Activated CD4-positive, alpha-beta memory T cell treated with anti-CD3 and anti-CD28 coated beads, Interleukin-2, amount 10 ng/mL, durations not matched to agents 7 days and 5 days (primary cell): ENCODE data around the gene LETM1. TPM values are rescaled to one million over a fixed set of nuclear protein-coding genes. Genes with fewer than 3 reads are reported as not detected.

ENCODE experiments used
- CTCF ChIA-PET: fragments of 350-600 bp; sonication (Branson Sonifier 250); formaldehyde crosslinking; loops from one replicate; lab custom pipeline; 2021; ENCODE audit warnings: antibody characterized with exemption, inconsistent platforms; lab: Charles Lee
- POLR2A ChIA-PET: fragments of 350-600 bp; sonication (Branson Sonifier 250); formaldehyde crosslinking; loops from one replicate; lab custom pipeline; 2021; ENCODE audit warnings: antibody characterized with exemption; lab: Charles Lee
- DNase-seq: peaks from one replicate; pipeline ENCODE4 v3.0.0-alpha.2; 2020
- H3K27ac Mint-ChIP-seq: one replicate; pipeline ENCODE4 v1.8.0; 2021; ENCODE audit warnings: mild to moderate bottlenecking, mixed read lengths
- H3K27me3 Mint-ChIP-seq: one replicate; pipeline ENCODE4 v1.8.0; 2021; ENCODE audit warnings: mixed read lengths
- H3K36me3 Mint-ChIP-seq: one replicate; pipeline ENCODE4 v1.8.0; 2021; ENCODE audit warnings: low read depth, mixed read lengths
- H3K4me1 Mint-ChIP-seq: one replicate; pipeline ENCODE4 v1.8.0; 2021; ENCODE audit warnings: mixed read lengths
- H3K4me3 Mint-ChIP-seq: one replicate; pipeline ENCODE4 v1.8.0; 2021; ENCODE audit warnings: mild to moderate bottlenecking, mixed read lengths
- H3K9me3 Mint-ChIP-seq: one replicate; pipeline ENCODE4 v1.8.0; 2021; ENCODE audit warnings: mixed read lengths
- total RNA-seq, 2 experiments: library from RNA; stranded (reverse); gene quantifications; one replicate each; pipeline ENCODE4 v1.2.3, GENCODE V29; 2021

The LETM1 gene
- total RNA-seq, 2 experiments from 2014 or later: 36.6 to 39.3 TPM

- Mint-ChIP-seq H3K4me1 (peaks cover 16% of the 10 kb centered on the region), H3K27me3 (no peaks in the 10 kb centered on the region), H3K27ac (no peak overlapping the region), H3K4me3 (no peak overlapping the region), H3K9me3 (no peaks in the 10 kb centered on the region), H3K36me3 (no peaks in the 10 kb centered on the region)
- ChIA-PET CTCF (interaction anchor here (0.6 to 1.1 kb wide), 4 partner anchors 37 to 49 kb away, joined by 3 to 4 read pairs (median 3); no protein-coding TSS in a partner anchor), POLR2A (interaction anchor here (1.0 to 1.9 kb wide), 4 partner anchors 8 to 142 kb away, joined by 3 to 34 read pairs (median 4); partner anchors contain the start of genes NSD2 and TMEM129)
- no peak for DNase-seq
These were observed 6.3 kb upstream of the LETM1 start for GRCh38 chr4:1862055-1862911.

DNA sequence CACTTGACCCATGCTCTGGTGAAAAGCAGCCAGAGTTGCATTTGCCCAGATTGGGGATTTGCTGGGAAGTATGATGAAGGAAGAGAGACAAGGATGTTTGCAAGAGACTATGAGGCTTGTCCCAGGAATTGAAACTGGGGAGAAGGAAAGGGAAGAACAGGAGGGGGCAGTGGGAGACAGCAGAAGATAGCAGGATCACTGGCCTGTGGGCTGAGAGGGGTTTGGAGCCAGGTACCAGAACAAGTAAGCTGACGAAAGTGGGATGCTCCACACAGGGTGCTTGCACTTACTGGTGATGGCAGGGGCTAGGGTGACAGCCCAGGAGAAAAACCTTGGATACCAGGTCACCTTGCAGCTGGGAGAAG is 3.4 kb upstream of the LETM1 start:
- ChIA-PET POLR2A (interaction anchor here (1.4 to 7.1 kb wide), 3 partner anchors 11 to 609 kb away, joined by 3 to 100 read pairs (median 5); partner anchors contain the start of genes NSD2 and RNF4), CTCF (interaction anchor here (0.7 to 1.0 kb wide), 2 partner anchors 11 to 41 kb away, joined by 4 read pairs; no protein-coding TSS in a partner anchor)
- Mint-ChIP-seq H3K36me3 (no peaks in the 10 kb centered on the region), H3K4me3 (no peak overlapping the region), H3K9me3 (no peaks in the 10 kb centered on the region), H3K27me3 (no peaks in the 10 kb centered on the region), H3K27ac (no peak overlapping the region), H3K4me1 (peaks cover 28% of the 10 kb centered on the region)
- DNase-seq: no peak

DNA sequence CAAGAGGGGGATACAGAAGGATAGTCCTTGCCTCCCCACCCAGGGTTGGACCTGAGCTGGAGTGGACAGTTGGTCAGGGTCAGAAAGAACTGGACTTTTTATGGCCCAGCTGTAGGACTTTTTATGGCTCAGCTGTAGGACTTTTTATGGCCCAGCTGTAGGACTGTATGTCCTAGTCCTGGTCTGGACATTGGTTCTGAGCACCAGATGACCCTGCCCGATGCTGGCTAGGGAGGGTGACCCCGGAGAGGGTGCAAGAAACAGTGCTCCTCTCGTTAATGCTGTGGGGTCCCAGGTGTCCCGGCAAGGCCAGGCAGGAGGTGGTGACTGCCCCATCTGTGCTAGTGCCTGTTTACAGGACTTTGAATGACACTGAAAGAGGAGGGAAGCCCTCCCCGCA is 2.0 kb upstream of the LETM1 start:
- Mint-ChIP-seq H3K4me1 (peaks cover 35% of the 10 kb centered on the region), H3K4me3 (no peak overlapping the region), H3K27ac (no peak overlapping the region), H3K36me3 (peaks cover 4% of the 10 kb centered on the region), H3K27me3 (no peaks in the 10 kb centered on the region), H3K9me3 (no peaks in the 10 kb centered on the region)
- POLR2A ChIA-PET: interaction anchor here (2.6 to 7.1 kb wide), 4 partner anchors 9 to 136 kb away, joined by 14 to 100 read pairs (median 26); partner anchors contain the start of genes NSD2, TACC3 and TMEM129
- CTCF ChIA-PET: interaction anchor here (1.4 to 3.2 kb wide), 2 partner anchors 12 to 41 kb away, joined by 6 to 11 read pairs; no protein-coding TSS in a partner anchor
- DNase-seq: no peak

DNA sequence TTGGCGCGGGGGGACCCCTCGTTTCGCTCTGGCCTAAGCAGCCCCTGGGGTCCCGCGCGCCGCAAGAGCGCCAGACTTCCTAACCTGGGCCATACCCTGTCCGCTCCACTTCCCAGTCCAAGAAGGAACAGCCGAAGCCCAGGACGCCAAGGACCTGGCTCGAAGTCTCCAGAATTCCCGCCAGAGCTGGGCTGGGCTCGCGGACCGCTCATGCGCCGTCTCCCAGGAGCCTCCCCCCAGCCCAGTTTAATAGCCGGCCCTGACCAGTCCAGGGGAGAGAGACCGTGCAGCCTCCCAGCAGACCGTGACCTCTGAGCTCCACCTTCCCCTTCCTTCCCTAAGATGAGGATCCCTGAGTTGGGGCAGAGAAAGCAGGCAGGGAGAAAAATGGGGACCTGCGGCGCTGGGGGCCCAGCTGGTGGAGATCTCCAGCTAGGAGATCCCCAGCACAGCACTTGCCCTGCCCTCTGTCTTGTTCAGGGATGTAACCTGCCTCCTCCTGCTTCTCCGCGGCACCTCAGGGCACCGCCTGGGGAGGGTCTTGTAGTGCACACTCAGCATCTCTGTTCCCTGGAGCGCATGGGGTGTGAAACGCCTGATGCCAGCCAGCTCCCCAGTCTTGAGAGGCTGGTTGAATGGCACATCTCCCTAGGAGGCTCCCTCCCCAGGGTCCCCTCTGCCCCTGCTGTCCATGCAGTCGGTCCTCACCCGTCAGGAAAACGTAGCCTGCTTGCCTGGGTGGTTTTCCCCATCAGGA is 1.2 kb upstream of the LETM1 start:
- Mint-ChIP-seq H3K4me1 (peaks cover 37% of the 10 kb centered on the region), H3K4me3 (peak overlapping the region; percentile 79), H3K27me3 (no peaks in the 10 kb centered on the region), H3K27ac (peak overlapping the region; percentile 47), H3K36me3 (peaks cover 4% of the 10 kb centered on the region), H3K9me3 (no peaks in the 10 kb centered on the region)
- DNase-seq: no peak
- CTCF ChIA-PET: interaction anchor here (1.4 to 3.2 kb wide), 2 partner anchors 13 to 42 kb away, joined by 6 to 11 read pairs; no protein-coding TSS in a partner anchor
- POLR2A ChIA-PET: interaction anchor here (1.1 to 7.1 kb wide), 9 partner anchors 10 to 555 kb away, joined by 3 to 100 read pairs (median 11); partner anchors contain the start of genes NSD2, SLBP, TACC3 and TMEM129

DNA sequence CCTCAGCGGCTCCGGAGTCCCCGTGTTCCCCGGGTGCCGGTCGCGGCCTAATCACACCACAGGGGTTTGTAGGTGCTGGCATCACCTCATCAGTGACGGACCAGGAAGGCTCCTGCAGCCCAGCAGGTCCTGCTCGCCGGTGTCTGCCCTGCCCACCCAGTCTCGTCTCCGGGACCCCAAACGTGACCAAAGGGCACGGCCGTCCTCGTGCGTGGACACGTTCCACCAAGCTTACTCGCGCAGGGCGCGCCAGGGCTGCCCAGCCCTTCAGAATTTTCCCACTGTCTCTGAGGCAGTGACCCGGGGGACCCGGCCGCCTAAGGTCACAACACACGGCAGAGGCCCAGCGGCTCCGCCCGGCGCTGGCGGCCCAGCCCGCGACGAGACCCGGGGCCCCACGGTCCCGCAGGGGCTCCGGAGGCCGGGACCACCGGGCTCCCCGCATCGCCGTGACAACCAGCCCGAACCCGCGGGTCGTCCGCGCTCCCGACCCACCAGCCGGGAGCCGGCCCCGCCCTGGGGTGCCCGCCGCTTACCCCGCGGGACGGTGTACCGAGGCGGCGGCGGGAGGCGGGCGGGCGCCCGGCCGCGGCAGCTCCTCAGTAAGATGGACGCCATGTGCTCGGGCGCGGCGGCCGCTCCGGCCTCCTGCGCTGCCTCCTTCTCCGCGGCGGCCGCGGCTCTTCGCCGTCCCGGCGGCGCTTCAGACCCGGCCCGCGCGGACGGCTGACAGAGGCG is 454 bp downstream of the LETM1 start:
- Mint-ChIP-seq H3K27me3 (no peaks in the 10 kb centered on the region), H3K36me3 (peaks cover 4% of the 10 kb centered on the region), H3K27ac (peak overlapping the region; percentile 66), H3K4me1 (peaks cover 43% of the 10 kb centered on the region), H3K9me3 (no peaks in the 10 kb centered on the region), H3K4me3 (peak overlapping the region; percentile 81)
- DNase-seq: peak; percentile 35
- ChIA-PET POLR2A (interaction anchor here (0.6 to 7.1 kb wide), 14 partner anchors 10 to 682 kb away, joined by 3 to 100 read pairs (median 4); partner anchors contain the start of genes NSD2, RNF4, SLBP and TACC3), CTCF (interaction anchor here (0.5 to 3.2 kb wide), 4 partner anchors 14 to 650 kb away, joined by 4 to 12 read pairs (median 8); no protein-coding TSS in a partner anchor)

GRCh38 chr4:1854752-1855151 is 1.2 kb downstream of the LETM1 start:
- no peak for DNase-seq
- Mint-ChIP-seq H3K4me1 (peaks cover 46% of the 10 kb centered on the region), H3K9me3 (no peaks in the 10 kb centered on the region), H3K4me3 (peak overlapping the region; percentile 81), H3K36me3 (peaks cover 4% of the 10 kb centered on the region), H3K27me3 (no peaks in the 10 kb centered on the region), H3K27ac (peak overlapping the region; percentile 66)
- POLR2A ChIA-PET: interaction anchor here (0.6 to 7.1 kb wide), 5 partner anchors 15 to 683 kb away, joined by 3 to 100 read pairs (median 3); partner anchors contain the start of gene NSD2
- CTCF ChIA-PET: interaction anchor here (2.4 kb wide), 1 partner anchor 44 kb away, joined by 12 read pairs; no protein-coding TSS in a partner anchor

GRCh38 chr4:1852904-1853623 is 2.9 kb downstream of the LETM1 start:
- no peaks in the 10 kb centered on the region for H3K9me3 Mint-ChIP-seq
- ChIA-PET POLR2A (interaction anchor here (1.0 to 7.1 kb wide), 4 partner anchors 17 to 46 kb away, joined by 4 to 100 read pairs (median 10); partner anchors contain the start of gene NSD2), CTCF (interaction anchor here (1.2 to 2.4 kb wide), 2 partner anchors 46 to 58 kb away, joined by 4 to 12 read pairs; no protein-coding TSS in a partner anchor)
- peaks cover 46% of the 10 kb centered on the region for H3K4me1 Mint-ChIP-seq
- H3K4me3 Mint-ChIP-seq: no peak overlapping the region
- DNase-seq: no peak
- H3K36me3 Mint-ChIP-seq: peaks cover 4% of the 10 kb centered on the region
- H3K27me3 Mint-ChIP-seq: no peaks in the 10 kb centered on the region
- peak overlapping the region; percentile 28 for H3K27ac Mint-ChIP-seq

- DNase-seq: no peak
- ChIA-PET CTCF (interaction anchor here (0.9 to 1.3 kb wide), 2 partner anchors 29 to 59 kb away, joined by 3 to 4 read pairs; no protein-coding TSS in a partner anchor), POLR2A (interaction anchor here (0.9 to 3.0 kb wide), 3 partner anchors 19 to 48 kb away, joined by 3 to 17 read pairs (median 4); partner anchors contain the start of gene NSD2)
- peaks cover 37% of the 10 kb centered on the region for H3K4me1 Mint-ChIP-seq
- H3K36me3 Mint-ChIP-seq: peaks cover 10% of the 10 kb centered on the region
- H3K4me3 Mint-ChIP-seq: no peak overlapping the region
- H3K27ac Mint-ChIP-seq: no peak overlapping the region
- no peaks in the 10 kb centered on the region for H3K27me3 Mint-ChIP-seq
- H3K9me3 Mint-ChIP-seq: no peaks in the 10 kb centered on the region
These were observed 4.2 kb downstream of the LETM1 start for GRCh38 chr4:1851575-1852410.

GRCh38 chr4:1851160-1851559 is 4.8 kb downstream of the LETM1 start:
- Mint-ChIP-seq H3K36me3 (peaks cover 15% of the 10 kb centered on the region), H3K4me1 (peaks cover 37% of the 10 kb centered on the region), H3K27me3 (no peaks in the 10 kb centered on the region), H3K9me3 (no peaks in the 10 kb centered on the region), H3K4me3 (no peak overlapping the region), H3K27ac (no peak overlapping the region)
- DNase-seq: no peak
- ChIA-PET CTCF (interaction anchor here (0.9 to 1.3 kb wide), 2 partner anchors 29 to 59 kb away, joined by 3 to 4 read pairs; no protein-coding TSS in a partner anchor), POLR2A (interaction anchor here (0.9 to 3.0 kb wide), 2 partner anchors 19 to 25 kb away, joined by 3 to 17 read pairs; partner anchors contain the start of gene NSD2)

- H3K9me3 Mint-ChIP-seq: no peaks in the 10 kb centered on the region
- no peaks in the 10 kb centered on the region for H3K27me3 Mint-ChIP-seq
- POLR2A ChIA-PET: interaction anchor here (0.6 to 3.0 kb wide), 3 partner anchors 14 to 48 kb away, joined by 3 to 17 read pairs (median 3); partner anchors contain the start of gene NSD2
- peaks cover 15% of the 10 kb centered on the region for H3K36me3 Mint-ChIP-seq
- H3K27ac Mint-ChIP-seq: peak overlapping the region; percentile 21
- H3K4me1 Mint-ChIP-seq: peaks cover 37% of the 10 kb centered on the region
- no peak overlapping the region for H3K4me3 Mint-ChIP-seq
- DNase-seq: no peak
- CTCF ChIA-PET: interaction anchor here (0.7 kb wide), 1 partner anchor 532 kb away, joined by 3 read pairs; no protein-coding TSS in a partner anchor
These were observed 5.7 kb downstream of the LETM1 start for GRCh38 chr4:1850276-1850675.
